Measurements from ENCODE around the gene PTPRR. TPM values are rescaled to one million over a fixed set of nuclear protein-coding genes. Genes with fewer than 3 reads are reported as not detected.

The PTPRR gene
- total RNA-seq, 3 donors from 2014 or later = 0.59 to 0.98 (median 0.80) TPM

DNA sequence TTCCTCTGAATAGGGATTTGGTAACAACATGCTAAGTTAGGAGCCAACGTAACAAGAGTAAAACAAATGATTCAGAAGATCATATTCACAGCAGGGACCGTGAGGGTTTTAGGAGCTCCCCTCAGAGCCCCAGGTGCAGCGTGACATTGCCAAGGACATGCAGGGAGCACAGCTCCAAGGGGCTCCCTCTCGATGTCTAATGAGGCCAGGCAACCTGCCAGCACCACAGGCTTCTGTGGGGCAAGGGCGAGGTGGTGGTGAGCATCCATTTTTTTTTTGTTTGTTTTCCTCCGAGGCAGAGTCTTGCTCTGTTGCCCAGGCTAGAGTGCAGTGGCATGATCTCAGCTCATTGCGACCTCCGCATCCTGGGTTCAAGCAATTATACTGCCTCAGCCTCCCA, 188.3 kb downstream of the PTPRR start:
- Histone ChIP-seq H3K4me1 (no peaks in the 10 kb centered on the region), H3K27ac (no peak overlapping the region), H3K36me3 (no peaks in the 10 kb centered on the region), H3K4me3 (no peak overlapping the region), H3K9me3 (no peaks in the 10 kb centered on the region), H3K27me3 (no peaks in the 10 kb centered on the region)
- DNase-seq (ENCODE audit: low spot score in 2 of 2) = no peak
- TF ChIP-seq POLR2AphosphoS5 (IDR thresholded peaks at IDR 0.05) = no peak
- TF ChIP-seq POLR2A (IDR thresholded peaks at IDR 0.05) = no peak
- TF ChIP-seq, protein P1, sequence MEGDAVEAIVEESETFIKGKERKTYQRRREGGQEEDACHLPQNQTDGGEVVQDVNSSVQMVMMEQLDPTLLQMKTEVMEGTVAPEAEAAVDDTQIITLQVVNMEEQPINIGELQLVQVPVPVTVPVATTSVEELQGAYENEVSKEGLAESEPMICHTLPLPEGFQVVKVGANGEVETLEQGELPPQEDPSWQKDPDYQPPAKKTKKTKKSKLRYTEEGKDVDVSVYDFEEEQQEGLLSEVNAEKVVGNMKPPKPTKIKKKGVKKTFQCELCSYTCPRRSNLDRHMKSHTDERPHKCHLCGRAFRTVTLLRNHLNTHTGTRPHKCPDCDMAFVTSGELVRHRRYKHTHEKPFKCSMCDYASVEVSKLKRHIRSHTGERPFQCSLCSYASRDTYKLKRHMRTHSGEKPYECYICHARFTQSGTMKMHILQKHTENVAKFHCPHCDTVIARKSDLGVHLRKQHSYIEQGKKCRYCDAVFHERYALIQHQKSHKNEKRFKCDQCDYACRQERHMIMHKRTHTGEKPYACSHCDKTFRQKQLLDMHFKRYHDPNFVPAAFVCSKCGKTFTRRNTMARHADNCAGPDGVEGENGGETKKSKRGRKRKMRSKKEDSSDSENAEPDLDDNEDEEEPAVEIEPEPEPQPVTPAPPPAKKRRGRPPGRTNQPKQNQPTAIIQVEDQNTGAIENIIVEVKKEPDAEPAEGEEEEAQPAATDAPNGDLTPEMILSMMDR (IDR thresholded peaks at IDR 0.05) = no peak
- intact Hi-C loops (cut with DNase I; ENCODE audit: low total_unique reads) = loop anchor here (10.0 kb wide), 1 partner anchor 283 kb away; no protein-coding TSS in a partner anchor

DNA sequence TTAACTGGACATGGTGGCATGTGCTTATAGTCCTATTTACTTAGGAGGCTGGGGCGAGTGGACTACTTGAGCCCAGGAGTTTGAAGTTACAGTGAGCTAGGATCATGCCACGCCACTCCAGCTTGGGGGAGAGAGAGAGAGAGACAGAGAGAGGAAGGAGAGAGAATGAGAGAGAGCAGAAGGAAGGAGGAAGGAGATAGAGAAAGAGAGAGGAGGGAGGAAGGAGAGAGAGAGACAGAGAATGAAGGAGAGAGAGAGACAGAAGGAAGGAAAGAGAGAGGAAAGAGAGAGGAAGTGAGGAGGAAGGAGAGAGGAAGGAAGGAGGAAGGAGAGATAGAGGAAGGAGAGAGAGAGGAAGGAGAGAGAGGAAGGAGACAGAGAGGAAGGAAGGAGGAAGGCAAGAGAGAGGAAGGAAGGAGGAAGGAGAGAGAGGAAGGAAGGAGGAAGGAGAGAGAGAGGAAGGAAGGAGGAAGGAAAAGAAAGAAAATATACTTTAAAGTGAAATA, 189.8 kb downstream of the PTPRR start:
- DNase-seq (ENCODE audit: low spot score in 2 of 2) = no peak
- intact Hi-C loops (cut with DNase I; ENCODE audit: low total_unique reads) = loop anchor here (10.0 kb wide), 1 partner anchor 284 kb away; no protein-coding TSS in a partner anchor
- Histone ChIP-seq H3K4me1 (no peaks in the 10 kb centered on the region), H3K9me3 (no peaks in the 10 kb centered on the region), H3K36me3 (no peaks in the 10 kb centered on the region), H3K4me3 (no peak overlapping the region), H3K27me3 (no peaks in the 10 kb centered on the region), H3K27ac (no peak overlapping the region)
- TF ChIP-seq, protein P1 (IDR thresholded peaks at IDR 0.05) = no peak
- no peak for TF ChIP-seq POLR2A (IDR thresholded peaks at IDR 0.05)
- no peak for TF ChIP-seq POLR2AphosphoS5 (IDR thresholded peaks at IDR 0.05)

GRCh38 chr12:70724444-70724843, 196.1 kb downstream of the PTPRR start:
- H3K4me1 ChIP-seq = no peaks in the 10 kb centered on the region
- H3K36me3 ChIP-seq = no peaks in the 10 kb centered on the region
- DNase-seq (ENCODE audit: low spot score in 2 of 2) = no peak
- intact Hi-C loops (cut with DNase I; ENCODE audit: low total_unique reads) = no loop called here
- H3K27ac ChIP-seq = no peak overlapping the region
- no peaks in the 10 kb centered on the region for H3K9me3 ChIP-seq
- H3K4me3 ChIP-seq = no peak overlapping the region
- no peaks in the 10 kb centered on the region for H3K27me3 ChIP-seq
- TF ChIP-seq POLR2A (IDR thresholded peaks at IDR 0.05) = no peak
- no peak for TF ChIP-seq POLR2AphosphoS5 (IDR thresholded peaks at IDR 0.05)
- TF ChIP-seq, protein P1 (IDR thresholded peaks at IDR 0.05) = no peak

- Histone ChIP-seq H3K4me3 (no peak overlapping the region), H3K27ac (peak overlapping the region in 1 of 2 donors; percentile 34)
- intact Hi-C loops (cut with DNase I; ENCODE audit: low total_unique reads) = no loop called here
Observed at GRCh38 chr12:70722584-70723343, 197.8 kb downstream of the PTPRR start.

More at GRCh38 chr12:70722584-70723343, 197.8 kb downstream of the PTPRR start:
- Histone ChIP-seq H3K36me3 (no peaks in the 10 kb centered on the region), H3K4me1 (no peaks in the 10 kb centered on the region), H3K9me3 (no peaks in the 10 kb centered on the region), H3K27me3 (no peaks in the 10 kb centered on the region)
- no peak for DNase-seq (ENCODE audit: low spot score in 2 of 2)
- TF ChIP-seq POLR2AphosphoS5 (IDR thresholded peaks at IDR 0.05) (no peak), POLR2A (IDR thresholded peaks at IDR 0.05) (no peak)
- TF ChIP-seq, protein P1 (IDR thresholded peaks at IDR 0.05) = no peak

All from breast epithelium (tissue), 4 donors.